HG02970 (cell line): Measurements from ENCODE around the gene DGKA.
"Not testable (repeated sequence)": the region's sequence is repeated elsewhere in the genome, so short reads cannot be mapped to it uniquely, and the experiment has no call there.

Experiments used
- ATAC-seq: cut with Tn5 transposase; IDR thresholded peaks from one replicate; pipeline ENCODE4 v1.9.1; 2021; ENCODE audit warnings: mild to moderate bottlenecking, moderate library complexity, moderate number of reproducible peaks; ENCODE audit not compliant: unreplicated experiment, low FRiP score

The DGKA gene

GRCh38 chr12:55995366-55995765 lies 64.4 kb downstream of the DGKA start:
- no peak for ATAC-seq

- ATAC-seq, result no peak
These were observed 65.3 kb downstream of the DGKA start for GRCh38 chr12:55996201-55996714.

GRCh38 chr12:55996715-55997534 lies 66.0 kb downstream of the DGKA start, which contains the start of gene SUOX:
Gene SUOX, plus strand, starts transcription at chr12:55997276. Its CDS starts 4,946 bp downstream, at chr12:56002222.
- peak; percentile 91 for ATAC-seq

- ATAC-seq, result no peak
These were observed 66.5 kb downstream of the DGKA start for GRCh38 chr12:55997535-55997859.

GRCh38 chr12:55999522-55999921 lies 68.6 kb downstream of the DGKA start:
- not testable (repeated sequence) for ATAC-seq

- ATAC-seq, result not testable (repeated sequence)
These were observed 69.1 kb downstream of the DGKA start for GRCh38 chr12:55999999-56000540.

- ATAC-seq, result no peak
These were observed 70.6 kb downstream of the DGKA start for GRCh38 chr12:56001487-56002100.

GRCh38 chr12:56003376-56003775 lies 72.4 kb downstream of the DGKA start:
- ATAC-seq, result not testable (repeated sequence)
